ENCODE data around the gene FARP2.
A peak's percentile ranks its signal among the peaks of the same experiment; 100 is the strongest.

Gene FARP2

DNA sequence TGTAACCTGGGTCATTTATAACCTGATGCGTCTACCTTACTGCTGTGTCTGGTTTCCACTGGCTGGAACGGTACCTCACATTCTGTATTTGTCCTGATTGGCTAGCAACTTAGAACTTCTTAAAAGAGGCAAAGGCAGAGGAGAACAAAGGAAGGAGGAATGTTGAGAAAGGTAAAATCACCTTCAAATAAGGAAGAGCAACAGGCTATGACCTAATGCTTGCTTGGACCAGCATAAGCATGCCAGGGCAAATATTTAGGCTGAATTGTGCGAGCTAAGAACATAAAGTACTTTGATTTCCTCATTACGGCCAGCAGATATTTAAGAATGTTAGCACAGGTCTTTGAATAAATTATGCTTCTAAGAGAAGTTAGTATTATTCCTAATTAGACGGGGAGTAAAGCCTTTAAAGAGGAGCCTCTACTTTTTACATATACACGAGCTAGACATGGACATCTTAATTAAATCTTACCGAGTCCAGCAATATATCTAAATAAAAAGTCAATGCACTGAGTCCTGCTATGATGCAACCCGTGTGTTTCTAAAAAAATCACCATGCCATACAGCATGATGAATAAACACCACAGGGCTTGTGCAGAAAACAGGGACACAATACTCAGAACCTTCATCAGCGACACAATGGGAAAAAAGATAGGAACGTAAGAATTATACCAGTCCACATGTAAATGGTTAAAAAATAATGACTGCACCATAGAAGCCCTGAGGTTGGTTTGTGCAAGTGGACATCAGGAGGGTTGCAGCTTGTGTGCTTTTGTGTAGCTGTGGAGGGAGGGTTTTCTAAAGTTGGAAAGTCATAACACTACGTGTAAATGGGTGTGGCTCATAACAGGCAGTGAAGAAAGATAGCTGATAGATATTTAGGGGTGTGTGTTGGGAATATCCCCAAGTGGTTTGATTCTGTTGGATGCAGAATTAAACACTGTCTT, 26.1 kb upstream of the FARP2 start:
- DNase-seq: no peak

DNA sequence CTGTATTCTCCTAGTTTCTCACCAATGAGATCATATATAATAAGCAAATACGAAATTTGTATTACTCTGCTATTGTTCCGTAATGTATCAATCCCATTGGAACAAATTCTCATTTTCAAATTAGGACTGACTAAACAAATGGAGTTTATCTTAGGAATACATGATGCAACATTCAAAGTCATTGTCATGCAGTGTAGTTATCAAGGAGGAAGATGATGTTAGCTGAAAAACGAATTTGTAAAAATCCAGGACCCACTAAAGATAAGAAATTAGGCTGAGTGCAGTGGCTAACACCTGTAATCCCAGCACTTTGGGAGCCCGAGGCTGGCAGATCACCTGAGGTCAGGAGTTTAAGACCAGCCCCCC, 25.5 kb upstream of the FARP2 start:
- DNase-seq: no peak

DNA sequence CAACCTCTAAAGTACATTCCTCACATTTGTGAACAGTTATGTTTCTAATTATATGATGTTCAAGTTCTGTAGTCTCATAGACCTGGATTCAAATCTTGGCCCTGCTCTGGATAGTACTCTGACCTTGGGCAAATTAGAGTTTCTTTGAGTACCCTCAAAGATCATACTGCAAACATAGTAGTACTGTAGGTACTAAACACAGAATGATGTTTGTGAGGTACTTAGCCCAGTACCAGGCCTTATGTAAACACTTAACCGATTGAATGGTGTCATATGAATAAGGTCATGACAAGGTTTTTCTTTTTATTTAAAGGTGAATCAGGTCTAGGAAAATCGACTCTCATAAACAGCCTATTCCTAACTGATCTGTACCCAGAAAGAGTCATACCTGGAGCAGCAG, 21.3 kb upstream of the FARP2 start:
- no peak for DNase-seq

DNA sequence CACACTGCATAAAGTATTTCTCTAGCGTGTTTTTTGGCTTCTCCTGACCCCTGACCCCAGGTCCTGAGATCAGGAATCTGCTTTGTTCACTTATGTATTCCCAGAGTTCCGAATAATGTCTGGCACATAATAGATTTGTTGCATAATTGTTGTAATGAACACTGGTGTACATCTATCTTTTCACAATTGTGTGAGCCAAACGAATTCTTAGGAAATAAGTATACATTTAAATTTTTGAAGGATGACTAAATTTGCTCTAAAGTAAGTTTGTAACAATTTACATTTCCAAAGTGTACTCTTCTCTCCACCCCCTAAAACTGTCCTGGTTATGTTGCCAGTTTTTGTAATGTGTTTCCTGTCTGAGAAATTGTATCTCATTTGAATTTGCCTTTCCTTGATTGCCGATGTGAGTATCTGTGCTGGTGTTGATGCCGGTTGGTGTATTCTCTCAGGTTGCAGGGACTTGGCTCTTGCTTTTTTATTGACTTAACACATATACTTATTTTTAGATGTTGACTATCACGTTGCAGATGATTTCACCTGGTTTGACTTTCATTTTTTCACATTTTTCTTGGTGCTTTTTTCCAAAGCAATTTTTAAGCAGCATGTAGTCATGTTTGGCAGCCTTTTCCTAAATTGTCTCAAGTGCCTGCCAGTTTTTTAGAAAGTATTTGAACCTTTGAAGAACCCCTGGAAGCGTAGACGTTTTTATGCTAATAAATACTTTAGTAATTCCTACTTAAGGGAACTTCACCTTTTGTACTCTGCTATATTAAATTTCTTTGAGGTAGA, 16.1 kb upstream of the FARP2 start:
- DNase-seq: no peak

DNA sequence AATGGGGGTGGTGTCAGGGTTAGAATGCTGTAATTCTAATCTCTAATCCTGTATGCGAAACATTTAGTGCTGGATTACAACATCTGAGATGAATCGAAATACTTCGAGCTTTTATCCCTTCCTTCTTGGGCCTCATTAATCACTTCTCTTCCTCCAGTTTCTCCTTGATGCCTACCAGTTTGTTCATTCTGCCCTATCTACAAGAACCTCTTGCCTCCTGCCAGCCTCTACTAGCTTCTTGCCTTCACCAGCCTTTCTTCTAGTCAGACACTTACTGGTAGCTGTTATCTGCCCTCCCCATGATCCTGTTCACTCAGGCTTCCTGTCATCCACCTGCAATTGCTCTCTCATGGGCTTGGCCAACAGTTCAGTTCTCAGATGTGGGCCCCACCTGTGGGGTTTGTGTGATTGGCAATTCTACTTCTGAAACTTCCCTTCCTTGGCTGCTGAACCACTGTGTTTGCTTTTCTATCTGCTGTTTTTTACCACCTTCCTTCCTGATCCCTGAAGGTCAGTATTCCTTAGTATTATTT, 15.4 kb upstream of the FARP2 start:
- DNase-seq: no peak

DNA sequence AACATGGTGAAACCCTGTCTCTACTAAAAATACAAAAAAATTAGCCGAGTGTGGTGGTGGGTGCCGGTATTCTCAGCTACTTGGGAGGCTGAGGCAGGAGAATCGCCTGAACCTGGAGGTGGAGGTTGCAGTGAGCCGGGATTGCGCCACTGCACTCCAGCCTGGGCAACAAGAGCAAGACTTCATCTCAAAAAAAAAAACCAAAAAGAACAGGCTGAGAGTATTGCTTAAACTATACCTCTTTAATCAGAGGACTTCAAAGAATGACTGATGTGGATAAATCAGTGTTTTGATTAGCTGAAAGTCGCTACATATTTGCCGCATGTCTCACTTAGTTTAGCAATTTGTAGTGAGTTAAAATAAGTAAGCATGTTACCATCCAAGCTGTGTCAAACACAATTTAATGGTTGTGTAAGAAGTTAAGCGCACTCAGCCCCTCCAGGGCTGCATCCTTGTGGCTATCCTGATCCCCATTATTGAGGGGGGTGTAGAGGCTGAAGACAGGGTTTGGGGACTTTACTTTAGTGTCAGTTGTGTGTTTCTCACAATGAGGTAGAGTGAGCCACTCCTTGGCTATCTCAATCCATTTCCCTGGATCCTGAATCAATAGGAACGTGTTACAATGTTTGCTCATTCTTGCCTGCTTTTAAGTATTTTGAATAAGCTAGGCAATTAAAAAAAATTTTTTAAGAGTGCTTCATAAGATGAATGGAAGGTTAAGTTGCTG, 11.0 kb upstream of the FARP2 start:
- no peak for DNase-seq

DNA sequence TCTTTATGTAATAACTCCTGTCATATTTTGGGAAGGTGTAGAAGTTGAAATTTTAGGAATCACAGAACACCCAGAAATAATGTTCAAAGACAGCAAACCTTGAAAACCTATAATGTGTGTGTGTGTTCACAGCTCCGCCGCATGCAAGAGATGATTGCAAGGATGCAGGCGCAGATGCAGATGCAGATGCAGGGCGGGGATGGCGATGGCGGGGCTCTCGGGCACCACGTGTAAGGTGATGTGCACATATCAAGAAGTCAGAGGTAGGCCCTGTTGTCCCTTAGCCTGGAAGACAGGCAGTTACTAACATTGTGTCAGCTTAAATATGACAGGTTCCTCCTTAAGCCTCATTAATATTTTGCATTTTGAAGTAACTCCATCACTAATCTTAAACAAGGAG, 6.1 kb upstream of the FARP2 start:
- no peak for DNase-seq

DNA sequence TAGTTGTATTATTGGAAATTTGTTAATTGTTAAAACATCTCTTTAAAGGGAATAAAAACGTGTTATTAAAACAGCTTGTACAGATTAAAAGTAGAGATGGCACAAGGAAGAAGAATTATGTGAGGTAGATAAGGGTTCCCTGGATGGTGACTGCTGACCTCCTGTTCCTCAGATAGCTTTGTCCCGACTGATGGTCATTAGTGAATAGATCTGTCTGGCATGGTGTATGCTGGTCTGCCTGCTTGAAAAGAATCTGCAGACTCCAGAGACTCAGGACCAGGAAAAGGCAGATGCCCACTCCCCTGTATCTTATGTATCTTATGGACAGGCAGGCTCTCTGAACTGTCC, 5.6 kb upstream of the FARP2 start:
- DNase-seq: no peak

DNA sequence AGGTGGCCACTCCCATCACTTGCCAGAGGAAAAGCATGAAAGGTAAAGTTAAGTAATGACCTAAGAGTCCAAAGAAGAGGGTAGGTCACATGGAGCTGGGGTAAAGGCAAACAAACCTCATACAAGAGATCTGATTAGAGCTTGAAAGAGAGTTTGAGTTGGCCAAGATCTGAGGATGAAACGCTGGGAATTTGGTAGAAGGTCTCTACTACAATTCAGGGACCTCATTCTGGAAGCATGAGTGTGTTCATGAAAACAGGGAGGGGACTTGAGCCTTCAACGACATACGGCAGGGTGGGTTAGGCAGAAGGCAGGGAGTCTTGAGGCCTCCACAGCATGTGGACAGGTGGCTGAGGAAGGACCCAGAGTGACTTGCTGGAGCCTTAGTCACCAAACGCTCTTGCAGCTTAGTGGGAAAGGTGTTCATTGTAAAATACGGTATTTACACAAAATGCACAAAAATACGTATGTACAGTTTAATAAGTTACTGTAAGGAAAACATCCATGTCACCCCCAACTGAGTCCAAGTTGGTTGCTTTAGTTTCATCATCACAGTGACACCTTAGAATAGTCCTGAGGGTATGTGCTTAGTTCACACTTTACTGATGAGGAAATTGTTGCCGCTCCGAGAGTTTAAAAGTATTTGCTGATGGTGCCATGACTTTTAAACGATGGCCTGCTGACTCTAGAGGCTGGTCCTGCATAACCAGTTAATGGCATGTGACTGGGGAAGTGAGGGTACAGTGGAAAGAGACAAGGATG, 5.0 kb upstream of the FARP2 start:
- DNase-seq: no peak

DNA sequence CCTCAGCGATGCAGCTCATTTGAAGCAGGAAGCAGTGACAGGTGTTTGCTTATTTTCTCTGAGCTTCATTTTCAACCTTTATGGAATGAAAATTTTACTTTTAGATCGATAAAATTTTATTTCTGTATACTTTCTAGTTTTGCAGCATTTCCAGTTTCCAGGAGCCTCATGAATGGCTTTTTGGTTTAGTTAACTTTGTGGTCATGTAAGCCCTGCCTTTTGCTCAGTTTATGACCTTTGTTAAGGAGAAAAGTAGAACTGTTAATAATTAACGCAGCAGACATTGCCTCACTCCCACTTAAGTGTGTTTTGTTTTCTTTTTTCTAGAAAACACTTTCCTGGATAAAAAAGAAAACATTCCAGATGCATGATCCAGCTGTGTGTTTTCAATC, 4.4 kb upstream of the FARP2 start:
- no peak for DNase-seq

DNA sequence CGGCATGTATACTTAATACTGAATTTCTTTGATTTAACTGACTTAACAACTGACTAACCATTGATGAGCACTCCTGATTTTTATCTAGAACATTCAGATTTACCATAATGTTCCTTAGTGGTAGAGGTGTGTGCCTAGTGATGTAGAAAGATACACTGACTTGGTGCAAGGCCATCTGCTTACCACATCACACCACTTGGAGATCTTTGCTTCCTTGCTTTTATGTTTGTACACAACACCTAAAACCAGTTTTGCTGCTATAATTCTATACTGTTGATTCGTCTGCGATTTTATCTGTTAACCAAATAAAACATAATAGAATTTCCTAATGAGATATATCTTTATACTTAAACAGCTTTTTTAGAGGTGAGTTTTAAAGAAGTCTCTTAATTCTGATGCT, 3.9 kb upstream of the FARP2 start:
- no peak for DNase-seq

DNA sequence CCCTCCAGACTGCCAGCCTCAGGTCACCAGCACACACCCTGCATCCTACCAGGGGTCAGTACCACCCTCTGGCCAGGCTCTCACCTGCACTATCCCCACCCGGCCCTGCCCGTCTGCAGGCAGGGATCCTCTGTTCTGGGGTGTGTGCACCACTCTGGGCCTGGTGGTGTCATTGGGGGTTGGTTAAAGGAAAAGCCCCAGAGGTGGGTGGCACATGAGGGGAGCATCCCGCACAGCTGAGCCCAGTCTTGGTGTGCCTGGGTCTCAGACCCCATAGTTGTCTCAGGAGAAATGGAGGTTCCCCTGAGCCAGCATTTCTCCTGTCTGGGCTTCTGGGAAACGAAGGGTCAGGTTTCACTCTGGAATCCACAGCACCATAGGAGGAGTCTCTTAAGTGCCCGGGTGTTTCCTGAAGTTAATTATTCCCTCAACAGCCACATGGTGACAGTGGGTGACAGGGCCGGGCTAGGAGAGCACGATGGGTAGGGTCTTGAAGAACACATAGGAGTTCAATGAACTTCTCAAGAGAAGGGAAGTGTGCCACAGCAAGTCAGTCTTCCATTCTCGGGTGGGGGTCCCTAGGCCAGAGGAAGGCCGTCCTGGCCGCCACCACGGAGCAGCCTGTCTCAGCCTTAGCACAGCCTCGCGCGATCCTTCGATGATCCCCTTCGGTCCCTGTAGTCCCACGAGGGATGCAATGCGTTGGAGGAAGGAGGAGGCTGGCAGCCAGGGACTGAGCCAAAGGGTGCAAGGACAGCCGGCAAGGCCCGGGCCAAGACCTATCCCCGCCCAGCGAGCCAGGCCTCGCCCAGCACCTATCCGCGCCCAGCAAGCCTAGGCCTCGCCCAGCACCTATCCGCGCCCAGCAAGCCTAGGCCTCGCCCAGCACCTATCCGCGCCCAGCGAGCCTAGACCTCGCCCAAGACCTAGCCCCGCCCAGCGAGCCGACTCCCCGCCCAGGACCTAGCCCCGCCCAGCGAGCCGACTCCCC, 1.1 kb upstream of the FARP2 start:
- peak; percentile 58 for DNase-seq

DNA sequence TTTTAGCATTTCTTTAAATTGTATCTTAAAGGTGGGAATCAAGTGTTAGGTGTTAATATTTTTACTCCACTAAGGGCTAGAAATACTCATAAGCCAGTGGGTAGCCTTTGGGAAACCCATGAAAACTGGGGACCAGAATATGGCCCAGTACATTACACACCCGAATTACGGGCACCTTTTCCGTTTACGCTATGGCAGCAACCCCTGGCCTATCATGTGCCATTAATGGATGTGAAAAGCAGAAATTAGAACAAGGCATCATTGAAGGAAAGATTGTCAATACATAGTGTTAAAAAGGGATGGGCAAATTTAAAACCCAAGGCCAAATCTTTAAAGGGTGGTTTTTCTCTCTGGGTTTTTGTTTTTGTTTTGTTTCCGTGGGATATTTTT, 781 bp downstream of the FARP2 start:
- no peak for DNase-seq

DNA sequence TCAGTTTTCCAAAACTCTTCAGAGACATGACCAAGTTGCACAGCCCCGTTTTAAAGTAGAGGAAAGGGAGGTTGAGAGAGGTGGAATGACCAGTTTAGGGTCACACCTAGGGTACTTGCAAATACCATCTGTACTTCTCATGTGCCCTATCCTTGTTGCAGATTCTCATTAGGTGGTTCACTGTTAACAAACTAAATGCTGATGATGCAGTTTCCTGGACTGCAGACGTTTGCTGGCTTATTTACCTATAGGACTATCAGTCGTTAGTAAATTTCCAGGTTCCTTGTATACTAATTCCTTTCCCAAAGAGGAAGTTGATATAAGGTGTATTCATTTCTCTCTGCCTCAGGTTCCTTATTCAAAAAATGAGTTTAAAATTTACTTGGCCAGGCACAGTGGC, 1.4 kb downstream of the FARP2 start:
- DNase-seq: no peak

DNA sequence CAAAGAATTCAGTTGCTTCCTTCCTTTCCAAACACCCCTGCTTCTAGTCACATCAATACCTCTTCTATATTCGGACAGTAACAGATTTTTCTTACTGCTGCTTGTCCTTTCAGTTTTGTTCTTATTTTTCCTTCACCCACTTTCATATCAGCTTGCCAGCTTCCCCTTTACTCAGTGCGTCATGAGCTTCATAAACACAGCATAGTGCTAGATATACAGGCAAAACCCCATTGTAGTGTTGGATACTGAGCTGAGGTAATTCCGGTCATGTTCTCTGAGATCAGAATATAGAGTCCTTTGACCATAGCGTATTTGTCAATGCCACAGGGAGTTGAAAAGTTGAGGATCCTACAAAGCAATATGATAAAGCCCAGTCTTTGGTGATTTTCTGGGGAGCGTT, 2.4 kb downstream of the FARP2 start:
- DNase-seq: no peak

DNA sequence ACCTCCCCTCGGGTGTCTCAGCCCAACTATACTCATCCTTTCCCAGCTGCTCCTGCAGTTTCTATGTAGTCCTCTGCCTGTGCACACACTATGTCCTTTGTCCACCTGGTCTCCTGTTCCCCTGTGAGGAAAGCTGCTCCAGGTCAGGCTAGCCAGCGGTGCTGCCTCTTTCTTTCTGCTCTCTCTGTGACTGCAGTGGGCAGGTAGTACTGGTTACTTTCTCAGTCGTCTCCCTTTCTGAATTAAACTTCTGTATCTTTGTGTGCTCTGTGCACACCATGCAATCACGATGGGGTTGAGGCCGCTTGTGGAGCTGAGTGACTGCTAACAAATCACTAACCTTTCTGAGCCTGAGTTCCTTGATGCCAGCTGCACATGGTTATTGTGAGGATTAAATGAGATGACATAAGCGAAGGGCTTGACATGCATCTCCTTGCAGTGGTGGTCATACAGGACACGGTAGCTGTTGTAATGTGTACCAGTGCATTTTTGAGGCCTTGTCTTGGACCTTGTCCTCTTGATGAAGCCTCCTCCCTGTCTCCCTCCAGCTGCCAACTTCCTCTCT, 3.5 kb downstream of the FARP2 start:
- no peak for DNase-seq

DNA sequence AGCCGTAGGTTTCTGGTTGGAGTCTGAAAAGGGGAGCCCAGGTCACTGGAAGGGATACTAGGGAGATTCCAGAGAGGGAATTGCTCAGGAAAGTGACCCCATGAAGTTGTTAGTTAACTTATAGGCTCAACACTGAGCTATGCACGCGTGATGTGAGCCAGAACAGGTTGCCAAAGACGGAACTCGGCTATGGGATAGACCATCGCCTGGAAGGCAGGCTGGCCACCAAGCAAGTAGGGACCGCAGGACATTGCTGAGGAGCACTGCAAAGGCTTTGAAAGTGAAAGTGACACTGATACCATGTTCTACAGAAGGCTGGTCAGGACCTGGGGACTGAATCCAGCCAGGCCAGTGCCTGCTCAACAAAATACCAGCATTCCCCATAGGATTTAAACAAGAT, 7.3 kb downstream of the FARP2 start:
- DNase-seq: no peak

DNA sequence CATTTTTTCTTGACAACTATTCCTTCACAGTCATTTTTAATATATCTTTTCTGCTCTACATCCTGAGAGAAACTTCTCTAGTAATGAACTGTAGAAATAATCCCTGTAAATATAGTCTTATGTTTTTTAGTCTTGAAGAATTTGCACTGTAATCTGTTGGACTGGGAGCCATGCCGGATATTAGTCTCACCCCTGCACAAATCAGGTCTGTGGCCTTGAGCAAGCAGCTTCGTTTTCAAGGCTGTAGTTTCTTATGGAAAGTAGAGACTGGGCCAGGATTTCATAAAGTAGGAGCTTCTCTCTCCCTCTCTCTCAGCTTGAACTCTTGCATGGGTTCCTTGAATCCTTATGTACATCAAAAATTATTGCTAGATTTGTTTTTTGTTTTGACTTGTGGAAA, 8.7 kb downstream of the FARP2 start:
- DNase-seq: no peak

DNA sequence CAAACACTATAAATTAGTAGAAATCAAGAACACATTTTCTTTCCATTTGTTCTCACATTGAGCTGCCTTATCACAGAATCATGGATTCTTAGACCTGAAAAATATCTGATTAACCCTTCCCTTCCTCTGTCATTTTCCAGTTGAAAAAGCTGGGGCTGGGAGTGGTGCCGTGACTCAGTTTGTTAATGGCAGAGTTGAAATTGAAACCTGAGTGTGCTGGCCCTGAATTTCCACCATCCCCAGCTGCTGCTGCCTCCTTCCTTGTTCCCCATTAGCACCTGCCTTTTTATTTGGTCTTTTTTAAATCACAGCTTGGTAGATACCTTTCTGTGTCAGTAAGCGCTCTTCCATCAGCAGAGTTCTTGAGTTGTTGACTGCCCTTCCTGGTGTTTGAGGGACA, 10.6 kb downstream of the FARP2 start:
- DNase-seq: no peak

DNA sequence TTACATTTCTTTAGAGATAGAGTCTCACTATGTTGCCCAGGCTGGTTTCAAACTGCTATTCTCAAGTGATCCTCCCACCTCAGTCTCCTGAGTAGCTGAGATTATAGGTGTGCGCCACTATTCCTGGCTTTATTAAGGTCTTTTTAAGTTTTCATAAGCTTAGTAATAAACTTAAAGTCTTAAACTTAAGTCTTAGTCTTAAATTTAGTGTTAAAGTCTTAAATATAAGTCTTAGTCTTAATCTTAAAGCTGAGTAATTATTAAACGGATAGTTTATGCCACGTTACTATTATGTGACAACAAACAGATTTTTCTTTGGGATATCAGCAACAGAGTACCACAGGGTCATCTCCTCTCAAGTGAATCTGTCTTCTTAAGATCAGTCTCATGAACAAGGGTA, 12.6 kb downstream of the FARP2 start:
- no peak for DNase-seq

DNA sequence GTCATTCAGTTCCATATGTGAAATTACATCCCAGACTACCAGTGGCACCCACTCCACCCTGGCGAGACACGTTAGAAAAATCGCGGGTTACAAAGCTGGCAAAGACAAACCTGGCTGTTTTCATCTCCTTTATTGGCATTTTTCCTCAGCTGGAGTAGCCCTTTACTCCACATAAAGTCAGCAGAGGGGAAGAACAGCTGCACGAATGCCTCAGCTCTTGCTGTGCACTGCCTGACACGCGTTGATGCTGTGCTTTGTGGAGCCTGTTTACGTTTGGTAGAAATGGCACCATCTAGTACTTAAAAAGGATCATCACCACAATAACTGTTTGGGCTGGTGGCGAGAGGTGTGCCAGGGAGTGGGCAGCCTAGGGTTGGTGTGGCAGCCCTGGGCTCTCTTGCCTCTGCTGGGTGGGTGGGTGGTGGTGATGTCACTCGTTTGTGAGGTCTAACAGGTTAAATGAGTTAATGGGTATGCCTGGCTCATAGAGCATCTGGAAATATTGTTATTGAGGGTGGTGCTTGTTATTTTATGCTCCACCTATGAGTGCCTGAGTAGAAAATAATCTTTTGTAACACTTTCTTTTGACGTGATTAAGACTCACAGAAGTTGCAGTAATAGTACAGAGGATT, 16.4 kb downstream of the FARP2 start:
- DNase-seq: no peak

All from activated CD8-positive, alpha-beta memory T cell treated with anti-CD3 and anti-CD28 coated beads, Interleukin-2, amount 50 U/mL, for 4 hours (primary cell).